Dendritic cell treated with granulocyte-macrophage colony-stimulating factor and Interleukin-4, amounts not matched to agents 40 ng/mL and 50 ng/mL, for 4 days (primary cell): ENCODE data around the gene IFITM10.

ENCODE experiments used
- H3K27ac Mint-ChIP-seq: one replicate; pipeline ENCODE4 v1.8.0; 2022; ENCODE audit warnings: mild to moderate bottlenecking, mixed read lengths
- H3K27me3 Mint-ChIP-seq: one replicate; pipeline ENCODE4 v1.8.0; 2022; ENCODE audit warnings: mild to moderate bottlenecking, mixed read lengths
- H3K36me3 Mint-ChIP-seq: one replicate; pipeline ENCODE4 v1.8.0; 2022; ENCODE audit warnings: low read depth, mixed read lengths
- H3K4me1 Mint-ChIP-seq: one replicate; pipeline ENCODE4 v1.8.0; 2022; ENCODE audit warnings: low read depth, mixed read lengths
- H3K4me3 Mint-ChIP-seq: one replicate; pipeline ENCODE4 v1.8.0; 2022; ENCODE audit warnings: mild to moderate bottlenecking, moderate library complexity, mixed read lengths
- H3K9me3 Mint-ChIP-seq: one replicate; pipeline ENCODE4 v1.8.0; 2022; ENCODE audit warnings: mixed read lengths
- intact Hi-C: fragments of 100-400 bp; cut with micrococcal nuclease; formaldehyde crosslinking; loops from one replicate; pipeline ENCODE4 v1.15.0; 2022

Gene IFITM10

DNA sequence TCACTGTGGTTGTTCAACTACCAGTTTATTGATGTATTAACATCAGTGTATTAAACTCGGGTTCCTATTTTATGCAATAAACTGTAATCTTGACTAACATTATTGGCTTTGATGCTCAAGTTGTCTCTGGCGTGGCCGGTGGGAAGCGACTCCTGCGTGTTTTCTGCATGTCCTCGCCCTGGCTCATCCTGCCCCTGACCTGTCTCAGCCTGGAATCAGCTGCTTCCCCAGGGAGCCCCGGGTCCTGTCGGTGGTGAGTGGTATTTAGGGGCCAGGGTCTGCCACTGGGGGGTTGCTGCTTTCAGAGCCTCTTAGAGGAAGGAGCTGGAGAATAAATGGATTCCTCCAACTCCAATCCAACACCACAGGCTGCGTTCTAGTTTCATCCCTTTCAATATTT, 22.5 kb downstream of the IFITM10 start:
- Mint-ChIP-seq H3K9me3 (no peaks in the 10 kb centered on the region), H3K36me3 (no peaks in the 10 kb centered on the region), H3K4me3 (no peak overlapping the region), H3K27me3 (peaks cover 80% of the 10 kb centered on the region), H3K4me1 (peaks cover 13% of the 10 kb centered on the region), H3K27ac (no peak overlapping the region)
- intact Hi-C loops: no loop called here

- H3K27ac Mint-ChIP-seq: no peak overlapping the region
- peaks cover 77% of the 10 kb centered on the region for H3K27me3 Mint-ChIP-seq
- peaks cover 13% of the 10 kb centered on the region for H3K4me1 Mint-ChIP-seq
- H3K9me3 Mint-ChIP-seq: no peaks in the 10 kb centered on the region
- intact Hi-C loops: no loop called here
- no peaks in the 10 kb centered on the region for H3K36me3 Mint-ChIP-seq
- H3K4me3 Mint-ChIP-seq: no peak overlapping the region
Measured at GRCh38 chr11:1727096-1727690, 23.2 kb downstream of the IFITM10 start.

DNA sequence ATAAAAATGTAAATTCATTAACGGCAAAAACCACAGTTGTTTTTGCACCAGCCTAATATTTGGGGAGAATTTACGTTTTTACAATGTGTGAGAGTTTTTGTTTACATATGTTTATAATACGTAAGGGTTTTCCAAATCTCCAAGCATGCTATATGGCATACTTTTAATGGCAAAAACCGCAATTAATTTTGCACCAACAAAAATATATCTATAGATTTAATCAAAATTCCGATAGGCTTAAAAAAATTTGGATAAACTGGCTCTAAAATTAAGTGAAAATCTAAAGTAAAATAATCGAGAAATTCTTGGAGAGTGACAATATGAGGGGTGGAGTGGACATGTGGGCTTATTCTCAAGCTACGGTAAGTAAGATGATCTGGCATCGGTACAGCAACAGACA, 30.6 kb downstream of the IFITM10 start:
- no peaks in the 10 kb centered on the region for H3K4me1 Mint-ChIP-seq
- H3K4me3 Mint-ChIP-seq: no peak overlapping the region
- H3K27ac Mint-ChIP-seq: no peak overlapping the region
- no peaks in the 10 kb centered on the region for H3K36me3 Mint-ChIP-seq
- intact Hi-C loops: no loop called here
- no peaks in the 10 kb centered on the region for H3K9me3 Mint-ChIP-seq
- H3K27me3 Mint-ChIP-seq: peaks cover 38% of the 10 kb centered on the region

DNA sequence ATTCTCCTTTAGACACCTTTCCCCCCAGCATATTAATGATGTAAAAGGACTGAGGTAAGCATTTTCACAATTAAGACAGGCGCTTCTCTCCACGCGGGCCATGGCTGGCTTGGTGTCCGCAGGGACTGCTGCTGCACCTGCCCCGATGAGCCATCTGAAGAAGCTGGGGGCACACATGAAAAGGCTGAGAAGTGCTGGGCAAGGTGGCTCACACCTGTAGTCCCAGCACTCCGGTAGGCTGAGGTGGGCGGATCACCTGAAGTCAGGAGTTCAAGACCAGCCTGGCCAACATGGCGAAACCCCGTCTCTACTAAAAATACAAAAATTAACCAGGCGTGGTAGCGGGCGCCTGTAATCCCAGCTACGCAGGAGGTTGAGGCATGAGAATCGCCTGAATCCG, 32.1 kb downstream of the IFITM10 start:
- Mint-ChIP-seq H3K4me3 (no peak overlapping the region), H3K36me3 (no peaks in the 10 kb centered on the region), H3K27ac (no peak overlapping the region), H3K9me3 (no peaks in the 10 kb centered on the region), H3K27me3 (peaks cover 42% of the 10 kb centered on the region), H3K4me1 (no peaks in the 10 kb centered on the region)
- intact Hi-C loops: no loop called here

DNA sequence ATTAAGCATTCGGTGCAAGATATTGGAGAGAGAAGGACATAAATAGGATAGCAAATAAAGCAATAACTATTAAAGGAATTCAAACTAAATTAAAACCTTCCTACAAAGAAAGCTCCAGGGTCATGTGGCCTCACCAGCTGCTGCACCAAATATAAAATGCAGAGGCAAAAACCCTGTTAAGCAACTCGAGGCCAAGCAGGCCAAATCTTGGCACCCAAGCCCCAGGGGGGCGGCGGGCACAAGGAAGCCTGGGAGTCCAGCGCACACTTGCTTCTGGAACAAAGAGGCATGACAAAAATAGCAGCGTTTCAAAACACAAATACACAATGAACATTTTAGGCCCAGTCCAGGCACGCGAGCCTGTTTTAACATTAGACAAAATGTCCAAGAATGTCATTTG, 32.6 kb downstream of the IFITM10 start:
- Mint-ChIP-seq H3K27ac (no peak overlapping the region), H3K9me3 (no peaks in the 10 kb centered on the region), H3K36me3 (no peaks in the 10 kb centered on the region), H3K4me3 (no peak overlapping the region), H3K4me1 (no peaks in the 10 kb centered on the region), H3K27me3 (peaks cover 43% of the 10 kb centered on the region)
- intact Hi-C loops: no loop called here

DNA sequence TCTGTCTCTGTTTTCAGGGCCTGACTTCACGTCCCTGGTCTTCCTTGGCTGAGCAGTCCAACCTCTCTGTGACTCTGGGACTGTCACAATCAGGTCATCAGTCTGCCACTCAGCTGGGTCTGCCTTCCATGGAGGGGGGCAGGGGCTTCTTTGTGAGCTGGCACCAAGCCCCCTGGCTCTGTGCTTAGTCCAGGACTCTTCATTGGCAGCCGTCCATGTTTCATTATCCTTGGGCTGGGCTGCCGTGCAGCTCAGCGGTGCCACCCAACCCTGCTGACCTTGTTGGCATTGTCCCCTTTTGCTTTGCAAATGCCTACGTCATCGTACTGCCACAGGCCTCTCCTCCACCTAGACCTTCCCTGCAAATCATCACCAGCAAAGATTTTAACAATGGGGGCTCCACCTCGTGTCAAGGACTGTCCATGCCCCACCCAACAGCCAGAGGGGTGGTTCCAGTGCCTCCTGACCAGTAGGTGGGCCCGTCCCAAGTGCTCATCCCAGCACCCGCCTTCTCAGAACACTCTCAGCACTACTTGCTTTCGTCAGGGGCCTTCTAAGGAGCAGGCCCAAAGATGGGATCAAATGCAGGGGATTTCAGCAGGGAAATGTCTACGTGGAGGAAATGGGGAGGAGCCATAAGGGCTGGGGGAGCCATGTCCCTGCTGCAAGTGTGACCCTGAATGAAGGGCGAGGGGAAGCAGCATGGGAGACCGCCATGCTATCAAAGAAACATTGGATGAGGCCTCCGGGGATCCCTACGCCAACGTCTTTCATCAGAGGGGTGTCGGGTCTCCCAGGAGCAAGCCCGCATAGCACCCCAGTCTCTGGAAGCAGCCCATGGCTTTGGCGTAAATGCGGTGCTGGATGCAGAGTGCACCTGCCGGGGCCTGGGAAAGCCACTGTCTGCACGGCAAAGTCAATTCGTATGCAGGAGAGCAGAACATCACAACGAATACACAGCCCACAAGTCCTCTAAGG, 35.2 kb downstream of the IFITM10 start:
- intact Hi-C loops: no loop called here
- H3K9me3 Mint-ChIP-seq: no peaks in the 10 kb centered on the region
- no peaks in the 10 kb centered on the region for H3K36me3 Mint-ChIP-seq
- no peaks in the 10 kb centered on the region for H3K4me1 Mint-ChIP-seq
- peaks cover 36% of the 10 kb centered on the region for H3K27me3 Mint-ChIP-seq
- no peak overlapping the region for H3K4me3 Mint-ChIP-seq
- no peak overlapping the region for H3K27ac Mint-ChIP-seq

- Mint-ChIP-seq H3K4me3 (no peak overlapping the region), H3K4me1 (no peaks in the 10 kb centered on the region), H3K9me3 (no peaks in the 10 kb centered on the region), H3K27ac (no peak overlapping the region), H3K36me3 (no peaks in the 10 kb centered on the region), H3K27me3 (peaks cover 61% of the 10 kb centered on the region)
- intact Hi-C loops: no loop called here
Measured at GRCh38 chr11:1708716-1709115, 41.7 kb downstream of the IFITM10 start.

- Mint-ChIP-seq H3K27ac (no peak overlapping the region), H3K4me3 (no peak overlapping the region), H3K36me3 (no peaks in the 10 kb centered on the region), H3K27me3 (peaks cover 61% of the 10 kb centered on the region), H3K9me3 (no peaks in the 10 kb centered on the region), H3K4me1 (no peaks in the 10 kb centered on the region)
- intact Hi-C loops: no loop called here
Measured at GRCh38 chr11:1707751-1708150, 42.6 kb downstream of the IFITM10 start.

GRCh38 chr11:1706634-1707400, 43.6 kb downstream of the IFITM10 start:
- peaks cover 64% of the 10 kb centered on the region for H3K27me3 Mint-ChIP-seq
- no peaks in the 10 kb centered on the region for H3K4me1 Mint-ChIP-seq
- no peak overlapping the region for H3K4me3 Mint-ChIP-seq
- no peak overlapping the region for H3K27ac Mint-ChIP-seq
- intact Hi-C loops: loop anchor here (1.0 kb wide), 1 partner anchor 125 kb away; no protein-coding TSS in a partner anchor
- no peaks in the 10 kb centered on the region for H3K9me3 Mint-ChIP-seq
- H3K36me3 Mint-ChIP-seq: no peaks in the 10 kb centered on the region

GRCh38 chr11:1705126-1706052, 45.0 kb downstream of the IFITM10 start:
- Mint-ChIP-seq H3K9me3 (no peaks in the 10 kb centered on the region), H3K4me1 (no peaks in the 10 kb centered on the region), H3K27ac (no peak overlapping the region), H3K27me3 (peaks cover 69% of the 10 kb centered on the region), H3K36me3 (no peaks in the 10 kb centered on the region), H3K4me3 (no peak overlapping the region)
- intact Hi-C loops: loop anchor here (1.0 kb wide), 1 partner anchor 127 kb away; no protein-coding TSS in a partner anchor

- Mint-ChIP-seq H3K27ac (no peak overlapping the region), H3K4me1 (no peaks in the 10 kb centered on the region), H3K27me3 (peaks cover 65% of the 10 kb centered on the region), H3K36me3 (no peaks in the 10 kb centered on the region), H3K9me3 (no peaks in the 10 kb centered on the region), H3K4me3 (no peak overlapping the region)
- intact Hi-C loops: no loop called here
Measured at GRCh38 chr11:1703146-1703545, 47.2 kb downstream of the IFITM10 start.

GRCh38 chr11:1702506-1702905, 47.9 kb downstream of the IFITM10 start:
- no peaks in the 10 kb centered on the region for H3K36me3 Mint-ChIP-seq
- no peak overlapping the region for H3K4me3 Mint-ChIP-seq
- H3K9me3 Mint-ChIP-seq: no peaks in the 10 kb centered on the region
- no peak overlapping the region for H3K27ac Mint-ChIP-seq
- peaks cover 68% of the 10 kb centered on the region for H3K27me3 Mint-ChIP-seq
- no peaks in the 10 kb centered on the region for H3K4me1 Mint-ChIP-seq
- intact Hi-C loops: no loop called here

DNA sequence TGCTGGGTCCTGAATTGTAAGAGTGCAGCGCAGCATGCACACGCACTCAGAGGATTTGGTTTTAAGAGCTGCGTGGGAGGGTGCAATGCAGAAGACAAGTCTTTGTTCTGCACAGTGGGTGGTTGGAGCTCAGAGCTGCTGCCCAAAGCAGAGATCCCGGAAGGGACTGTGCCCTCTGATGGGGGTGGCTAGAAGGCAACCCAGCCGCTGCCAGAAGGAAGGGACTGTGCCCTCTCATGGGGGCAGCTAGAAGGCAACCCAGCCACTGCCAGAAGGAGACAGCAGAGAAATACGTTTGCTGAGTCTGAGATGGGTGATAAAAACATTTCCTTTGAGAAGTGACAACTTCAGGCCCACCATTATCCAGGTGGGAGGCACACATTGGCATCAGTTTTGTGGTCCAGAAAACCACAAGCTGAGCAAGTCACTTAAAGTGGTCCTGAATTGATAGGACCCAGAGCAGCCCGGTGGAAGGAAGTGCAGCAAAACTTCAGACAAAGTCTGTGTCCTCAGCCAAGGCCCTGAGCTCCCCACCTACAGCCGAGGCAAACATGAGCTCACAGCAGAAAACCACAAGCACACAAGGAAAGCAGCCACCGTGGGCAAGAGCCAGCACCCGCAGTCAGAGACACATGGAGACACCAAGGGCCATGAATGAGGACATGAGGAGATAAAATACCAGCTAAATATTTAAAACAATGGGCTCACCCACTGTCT, 49.1 kb downstream of the IFITM10 start:
- H3K36me3 Mint-ChIP-seq: no peaks in the 10 kb centered on the region
- H3K27me3 Mint-ChIP-seq: peaks cover 68% of the 10 kb centered on the region
- no peaks in the 10 kb centered on the region for H3K9me3 Mint-ChIP-seq
- intact Hi-C loops: no loop called here
- no peak overlapping the region for H3K27ac Mint-ChIP-seq
- no peak overlapping the region for H3K4me3 Mint-ChIP-seq
- H3K4me1 Mint-ChIP-seq: no peaks in the 10 kb centered on the region
